NCI-H1105 treated with DMSO at 0.1 percent for 48 hours (cell line): Measurements from ENCODE around the gene PTGER3.
"Not testable (repeated sequence)": the region's sequence is repeated elsewhere in the genome, so short reads cannot be mapped to it uniquely, and the experiment has no call there.

Source experiments
- DNase-seq: peaks from one replicate; lab custom pipeline; 2025; lab: John Stamatoyannopoulos, UW

The PTGER3 gene

GRCh38 chr1:70947835-70948234 is 99.8 kb downstream of the PTGER3 start:
- no peak for DNase-seq

DNA sequence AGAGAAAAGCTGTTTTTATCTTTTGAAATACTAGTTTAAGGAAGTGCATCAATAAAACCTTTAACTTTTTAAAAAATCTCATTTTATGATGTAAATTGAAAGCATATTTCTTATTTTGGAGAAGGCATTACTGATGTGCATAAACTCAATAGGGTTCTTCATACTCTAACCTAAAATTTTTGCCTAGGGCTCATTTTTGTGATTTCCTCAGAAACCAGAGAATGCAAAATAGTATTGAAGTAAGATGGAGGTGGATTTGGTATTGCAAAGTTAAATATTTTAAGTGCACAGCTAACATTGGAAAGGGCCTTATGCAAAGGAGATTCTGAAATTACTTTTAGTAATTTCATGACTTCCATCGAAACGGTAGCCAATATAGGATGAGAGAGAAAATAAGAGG is 101.9 kb downstream of the PTGER3 start:
- DNase-seq = no peak

GRCh38 chr1:70945251-70945650 is 102.4 kb downstream of the PTGER3 start:
- no peak for DNase-seq

DNA sequence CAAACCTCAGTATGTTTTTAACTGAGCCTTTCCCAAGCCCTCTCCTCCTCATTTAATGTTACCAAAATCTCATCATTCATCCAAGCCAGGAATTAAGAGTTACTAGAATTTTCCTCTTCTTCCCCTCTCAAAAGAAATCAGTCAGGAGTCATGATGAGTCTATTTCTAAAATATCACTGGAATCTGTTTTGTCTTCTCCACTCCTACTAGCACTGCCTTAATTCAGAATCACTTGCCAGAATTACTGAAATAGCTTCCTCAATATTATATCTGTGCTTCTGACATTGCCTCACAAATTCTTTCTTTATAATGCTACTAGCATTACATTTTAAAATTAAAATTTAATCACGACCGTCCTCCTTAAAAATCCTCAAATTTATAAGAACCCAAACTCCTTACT is 106.1 kb downstream of the PTGER3 start:
- no peak for DNase-seq

GRCh38 chr1:70940398-70940797 is 107.2 kb downstream of the PTGER3 start:
- DNase-seq = not testable (repeated sequence)

- DNase-seq = no peak
Observed at GRCh38 chr1:70934194-70934961, 113.2 kb downstream of the PTGER3 start.

GRCh38 chr1:70930062-70930461 is 117.6 kb downstream of the PTGER3 start:
- no peak for DNase-seq

DNA sequence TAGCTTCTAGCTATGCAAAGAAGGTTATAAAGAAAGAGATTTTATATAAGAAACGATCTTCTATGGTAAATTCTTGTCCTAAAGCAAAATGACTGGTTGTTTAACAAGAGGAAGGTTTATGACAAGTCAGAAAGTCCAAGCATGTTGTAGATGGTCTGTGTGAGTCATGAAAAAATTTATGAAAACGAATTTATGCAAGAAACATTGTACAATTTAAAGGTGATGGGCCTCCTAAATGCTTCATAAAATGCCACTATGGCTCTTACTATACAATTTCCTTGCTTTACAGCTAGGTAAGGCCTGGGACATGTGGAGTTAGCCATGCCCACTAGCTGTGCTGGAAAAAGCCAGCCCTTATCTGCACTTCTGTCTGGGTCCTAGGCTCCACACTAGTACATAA is 125.4 kb downstream of the PTGER3 start:
- DNase-seq = no peak
